ENCODE data around the gene IGF2BP2.

GRCh38 chr3:185813691-185814215 is 11.1 kb downstream of the IGF2BP2 start:
- no peak for TF ChIP-seq CTCF (IDR thresholded peaks at IDR 0.05; ENCODE audit: low read depth, low read length)
- TF ChIP-seq EZH2phosphoT487 (IDR thresholded peaks at IDR 0.05; ENCODE audit: low read depth): no peak

Measured in OCI-LY3 (cell line).